BE2C (cell line): ENCODE measurements around the gene BAZ1B.

Experiments
- DNase-seq: peaks from one replicate; pipeline ENCODE4 v3.0.0-alpha.2; 2020
- H3K27me3 ChIP-seq: fragments of 250-450 bp; sonication (Bioruptor Pico); 2 replicates; pipeline ENCODE4 v1.5.1; 2020; ENCODE audit warnings: mild to moderate bottlenecking
- H3K36me3 ChIP-seq: fragments of 250-450 bp; sonication (Bioruptor Pico); 2 replicates; pipeline ENCODE4 v1.5.1; 2020; ENCODE audit warnings: mild to moderate bottlenecking
- H3K4me1 ChIP-seq: fragments of 250-450 bp; sonication (Bioruptor Pico); 2 replicates; pipeline ENCODE4 v1.5.1; 2020
- H3K4me3 ChIP-seq: 2 replicates; pipeline ENCODE4 v1.5.1; 2011; ENCODE audit warnings: low read depth, low read length
- H3K9me3 ChIP-seq: fragments of 250-450 bp; sonication (Bioruptor Pico); 2 replicates; pipeline ENCODE4 v1.5.1; 2020
- CTCF ChIP-seq: IDR thresholded peaks from 2 replicates; pipeline ENCODE4 v1.5.1; 2012; ENCODE audit warnings: mild to moderate bottlenecking, low read depth, low read length

BAZ1B gene

GRCh38 chr7:73452999-73453635 lies 69.0 kb downstream of the BAZ1B start:
- no peak for TF ChIP-seq CTCF
- H3K27me3 ChIP-seq, result no peaks in the 10 kb centered on the region
- DNase-seq, result no peak
- peaks cover 88% of the 10 kb centered on the region for H3K36me3 ChIP-seq
- H3K4me3 ChIP-seq, result no peak overlapping the region
- H3K4me1 ChIP-seq, result no peaks in the 10 kb centered on the region
- H3K9me3 ChIP-seq, result no peaks in the 10 kb centered on the region

- peak; percentile 100 for TF ChIP-seq CTCF
- H3K27me3 ChIP-seq, result no peaks in the 10 kb centered on the region
- no peak overlapping the region for H3K4me3 ChIP-seq
- H3K4me1 ChIP-seq, result no peaks in the 10 kb centered on the region
- DNase-seq, result no peak
- H3K9me3 ChIP-seq, result no peaks in the 10 kb centered on the region
- peaks cover 88% of the 10 kb centered on the region for H3K36me3 ChIP-seq
Observed at GRCh38 chr7:73451780-73452398, 70.2 kb downstream of the BAZ1B start.

- 0 out of 2 replicates have a peak, but pooled peaks cover 3% of the 10 kb centered on the region for H3K4me1 ChIP-seq
- no peaks in the 10 kb centered on the region for H3K9me3 ChIP-seq
- H3K27me3 ChIP-seq, result no peaks in the 10 kb centered on the region
- peaks cover 92% of the 10 kb centered on the region for H3K36me3 ChIP-seq
- no peak for TF ChIP-seq CTCF
- H3K4me3 ChIP-seq, result no peak overlapping the region
- no peak for DNase-seq
Observed at GRCh38 chr7:73449422-73449821, 72.7 kb downstream of the BAZ1B start.

- no peak for DNase-seq
Observed at GRCh38 chr7:73448609-73449008, 73.5 kb downstream of the BAZ1B start.

GRCh38 chr7:73447121-73447733 lies 74.9 kb downstream of the BAZ1B start:
- Histone ChIP-seq H3K9me3 (no peaks in the 10 kb centered on the region), H3K4me1 (0 out of 2 replicates have a peak, but pooled peaks cover 3% of the 10 kb centered on the region), H3K27me3 (no peaks in the 10 kb centered on the region), H3K36me3 (peaks cover 100% of the 10 kb centered on the region), H3K4me3 (no peak overlapping the region)
- TF ChIP-seq CTCF, result no peak
- no peak for DNase-seq

More at GRCh38 chr7:73448609-73449008, 73.5 kb downstream of the BAZ1B start:
- Histone ChIP-seq H3K4me3 (no peak overlapping the region), H3K27me3 (no peaks in the 10 kb centered on the region), H3K36me3 (peaks cover 94% of the 10 kb centered on the region), H3K9me3 (no peaks in the 10 kb centered on the region), H3K4me1 (0 out of 2 replicates have a peak, but pooled peaks cover 3% of the 10 kb centered on the region)
- no peak for TF ChIP-seq CTCF

GRCh38 chr7:73446682-73447081 lies 75.4 kb downstream of the BAZ1B start:
- H3K4me1 ChIP-seq, result 0 out of 2 replicates have a peak, but pooled peaks cover 3% of the 10 kb centered on the region
- H3K9me3 ChIP-seq, result no peaks in the 10 kb centered on the region
- no peak overlapping the region for H3K4me3 ChIP-seq
- DNase-seq, result no peak
- no peaks in the 10 kb centered on the region for H3K27me3 ChIP-seq
- TF ChIP-seq CTCF, result 0 out of 2 replicates have a peak, but pooled peaks have one; percentile 3
- peaks cover 99% of the 10 kb centered on the region for H3K36me3 ChIP-seq
